ENCODE results near the gene MIXL1. TPM values are rescaled to one million over a fixed set of nuclear protein-coding genes. Genes with fewer than 3 reads are reported as not detected.
A peak's percentile ranks its signal among the peaks of the same experiment; 100 is the strongest.

Gene MIXL1
- total and polyA plus RNA-seq, 12 donors, result 0.06 to 0.27 TPM; not detected in 10

GRCh38 chr1:226220473-226221189, 2.8 kb upstream of the MIXL1 start:
- intact Hi-C loops (cut with DNase I), result no loop called here
- no peaks in the 10 kb centered on the region for H3K9me3 ChIP-seq (replicated peaks in 1 of 3)
- TF ChIP-seq, protein P1, sequence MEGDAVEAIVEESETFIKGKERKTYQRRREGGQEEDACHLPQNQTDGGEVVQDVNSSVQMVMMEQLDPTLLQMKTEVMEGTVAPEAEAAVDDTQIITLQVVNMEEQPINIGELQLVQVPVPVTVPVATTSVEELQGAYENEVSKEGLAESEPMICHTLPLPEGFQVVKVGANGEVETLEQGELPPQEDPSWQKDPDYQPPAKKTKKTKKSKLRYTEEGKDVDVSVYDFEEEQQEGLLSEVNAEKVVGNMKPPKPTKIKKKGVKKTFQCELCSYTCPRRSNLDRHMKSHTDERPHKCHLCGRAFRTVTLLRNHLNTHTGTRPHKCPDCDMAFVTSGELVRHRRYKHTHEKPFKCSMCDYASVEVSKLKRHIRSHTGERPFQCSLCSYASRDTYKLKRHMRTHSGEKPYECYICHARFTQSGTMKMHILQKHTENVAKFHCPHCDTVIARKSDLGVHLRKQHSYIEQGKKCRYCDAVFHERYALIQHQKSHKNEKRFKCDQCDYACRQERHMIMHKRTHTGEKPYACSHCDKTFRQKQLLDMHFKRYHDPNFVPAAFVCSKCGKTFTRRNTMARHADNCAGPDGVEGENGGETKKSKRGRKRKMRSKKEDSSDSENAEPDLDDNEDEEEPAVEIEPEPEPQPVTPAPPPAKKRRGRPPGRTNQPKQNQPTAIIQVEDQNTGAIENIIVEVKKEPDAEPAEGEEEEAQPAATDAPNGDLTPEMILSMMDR (IDR thresholded peaks at IDR 0.05), result no peak
- TF ChIP-seq POLR2A (IDR thresholded peaks at IDR 0.05), result no peak
- DNase-seq, result no peak
- no peaks in the 10 kb centered on the region for H3K36me3 ChIP-seq (replicated peaks in 1 of 2)
- 67 to 76% (median 72%) methylated on average over 11 of the region's 11 CpGs for WGBS, 4 donors
- no peak overlapping the region for H3K27ac ChIP-seq
- no peaks in the 10 kb centered on the region for H3K4me1 ChIP-seq (replicated peaks in 1 of 2)
- no peak overlapping the region for H3K4me3 ChIP-seq
- H3K27me3 ChIP-seq, result peaks cover 16% of the 10 kb centered on the region

- TF ChIP-seq, protein P1 (IDR thresholded peaks at IDR 0.05), result no peak
- no peak for TF ChIP-seq POLR2A (IDR thresholded peaks at IDR 0.05)
- 91 to 97% (median 94%) methylated on average over 10 of the region's 10 CpGs for WGBS, 4 donors
- no peak overlapping the region for H3K27ac ChIP-seq
- H3K4me3 ChIP-seq, result no peak overlapping the region
- no peaks in the 10 kb centered on the region for H3K9me3 ChIP-seq (replicated peaks in 1 of 3)
- intact Hi-C loops (cut with DNase I), result no loop called here
- no peaks in the 10 kb centered on the region for H3K36me3 ChIP-seq (replicated peaks in 1 of 2)
- no peaks in the 10 kb centered on the region for H3K4me1 ChIP-seq (replicated peaks in 1 of 2)
- DNase-seq, result no peak
- peaks cover 16% of the 10 kb centered on the region for H3K27me3 ChIP-seq
These were observed 778 bp upstream of the MIXL1 start for GRCh38 chr1:226222686-226223085.

DNA sequence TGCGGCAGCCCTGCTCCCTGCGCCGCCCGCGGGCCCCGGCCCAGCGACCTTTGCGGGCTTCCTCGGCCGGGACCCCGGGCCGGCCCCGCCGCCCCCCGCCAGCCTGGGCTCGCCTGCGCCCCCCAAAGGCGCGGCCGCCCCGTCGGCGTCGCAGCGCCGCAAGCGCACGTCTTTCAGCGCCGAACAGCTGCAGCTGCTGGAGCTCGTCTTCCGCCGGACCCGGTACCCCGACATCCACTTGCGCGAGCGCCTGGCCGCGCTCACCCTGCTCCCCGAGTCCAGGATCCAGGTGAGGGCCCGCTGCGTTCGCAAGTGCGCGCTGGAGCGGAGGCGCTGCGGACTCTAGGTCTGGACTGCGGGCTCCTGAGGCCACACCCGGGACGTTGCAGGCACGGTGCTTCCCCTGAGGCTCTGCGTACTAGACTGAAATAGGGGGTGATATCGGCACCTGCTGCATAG, 351 bp downstream of the MIXL1 start:
- DNase-seq, result no peak
- 2 to 9% (median 5%) methylated on average over 9 to 55 of the region's 55 CpGs for WGBS, 4 donors
- Histone ChIP-seq H3K27me3 (peaks cover 16% of the 10 kb centered on the region), H3K4me3 (peak overlapping the region in 1 of 4 donors; percentile 47), H3K9me3 (replicated peaks in 1 of 3) (no peaks in the 10 kb centered on the region), H3K36me3 (replicated peaks in 1 of 2) (no peaks in the 10 kb centered on the region), H3K27ac (no peak overlapping the region), H3K4me1 (replicated peaks in 1 of 2) (no peaks in the 10 kb centered on the region)
- TF ChIP-seq POLR2A (IDR thresholded peaks at IDR 0.05), result no peak
- TF ChIP-seq, protein P1 (IDR thresholded peaks at IDR 0.05), result no peak
- intact Hi-C loops (cut with DNase I), result no loop called here

DNA sequence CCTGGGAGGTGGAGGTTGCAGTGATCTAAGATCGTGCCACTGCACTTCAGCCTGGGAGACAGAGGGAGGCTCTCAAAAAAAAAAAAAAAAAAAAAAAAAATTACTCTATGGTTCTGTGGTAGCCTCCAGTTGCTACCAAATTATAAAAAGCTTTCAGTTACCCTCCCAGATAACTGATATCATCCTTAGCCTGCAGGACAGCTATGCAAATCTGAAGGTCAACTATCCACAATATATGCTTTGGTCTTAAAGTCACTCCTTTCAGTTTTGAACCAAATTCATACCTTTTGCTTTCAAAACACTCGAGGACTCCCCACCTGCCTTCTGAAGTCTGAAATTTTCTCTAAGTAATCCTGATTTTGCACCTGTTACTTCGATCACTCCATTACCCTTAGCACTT, 3.1 kb downstream of the MIXL1 start:
- Histone ChIP-seq H3K4me3 (no peak overlapping the region), H3K4me1 (replicated peaks in 1 of 2) (no peaks in the 10 kb centered on the region), H3K27ac (no peak overlapping the region), H3K36me3 (replicated peaks in 1 of 2) (no peaks in the 10 kb centered on the region), H3K9me3 (replicated peaks in 1 of 3) (no peaks in the 10 kb centered on the region), H3K27me3 (peaks cover 16% of the 10 kb centered on the region)
- TF ChIP-seq POLR2A (IDR thresholded peaks at IDR 0.05), result no peak
- TF ChIP-seq, protein P1 (IDR thresholded peaks at IDR 0.05), result no peak
- intact Hi-C loops (cut with DNase I), result no loop called here
- DNase-seq, result no peak
- WGBS, 4 donors, result 93 to 96% (median 95%) methylated on average over 3 of the region's 3 CpGs

Data from adrenal gland (tissue), 12 donors.